Stomach (tissue), 9 donors: Measurements from ENCODE around the gene UCK2. TPM values are rescaled to one million over a fixed set of nuclear protein-coding genes. Genes with fewer than 3 reads are reported as not detected.

Experiments used
- DNase-seq, 2 donors: peaks; one replicate each; pipeline versions ENCODE4 v3.0.0 to v3.0.0-alpha.2; 2013 to 2019
- H3K27ac ChIP-seq, 5 donors: fragments of 200-600 bp in 4 of 5; sonication (generic) in 4 of 5; one replicate each; pipeline ENCODE4 v1.5.1; 2013 to 2019; ENCODE audit warnings: mild to moderate bottlenecking in 1 of 5, moderate library complexity in 1 of 5
- H3K27me3 ChIP-seq, 3 donors: fragments of 200-600 bp; sonication (generic); one replicate each; pipeline ENCODE4 v1.5.1; 2017 to 2019; ENCODE audit warnings: mixed run types in 1 of 3
- H3K36me3 ChIP-seq, 4 donors: fragments of 200-600 bp; sonication (generic); 1 replicate in 3 of 4; 2 replicates in 1 of 4; pipeline ENCODE4 v1.5.1; 2016 to 2019
- H3K4me1 ChIP-seq, 4 donors: fragments of 200-600 bp; sonication (generic); one replicate each; pipeline ENCODE4 v1.5.1; 2016 to 2019
- H3K4me3 ChIP-seq, 4 donors: fragments of 200-600 bp; sonication (generic) in 3 of 4; one replicate each; pipeline ENCODE4 v1.5.1; 2016 to 2019; ENCODE audit warnings: mild to moderate bottlenecking in 1 of 4
- H3K9me3 ChIP-seq, 4 donors: fragments of 200-600 bp; sonication (generic); one replicate each; pipeline ENCODE4 v1.5.1; 2016 to 2019
- CTCF ChIP-seq, 7 experiments: fragments of 450-650 bp in 4 of 7; fragments of 200-600 bp in 3 of 7; sonication (generic) in 3 of 7; IDR thresholded peaks; one replicate each; pipeline ENCODE4 v1.5.1; 2016 to 2019; ENCODE audit warnings: antibody characterized with exemption in 7 of 7, control low read depth in 2 of 7, mild to moderate bottlenecking in 1 of 7
- EP300 ChIP-seq: sonication (generic); formaldehyde crosslinking; IDR thresholded peaks from one replicate; pipeline ENCODE4 v1.6.1; 2017; ENCODE audit warnings: antibody characterized with exemption
- POLR2A ChIP-seq, 4 donors: fragments of 450-650 bp; IDR thresholded peaks; one replicate each; pipeline ENCODE4 v1.6.1; 2016; ENCODE audit warnings: antibody characterized with exemption in 4 of 4, control low read depth in 2 of 4, mild to moderate bottlenecking in 1 of 4, moderate library complexity in 1 of 4
- POLR2AphosphoS5 ChIP-seq, 3 donors: sonication (generic); formaldehyde crosslinking; IDR thresholded peaks; one replicate each; pipeline ENCODE4 v1.6.1; 2016; ENCODE audit warnings: antibody characterized with exemption in 3 of 3
- WGBS, 5 donors: extraction: QIAGEN DNeasy Blood & Tissue Kit in 3 of 5; methylation state at CpG; one replicate each; pipeline versions ENCODE4 v1.1.5 to v1.1.7; 2013 to 2018; 5-methylcytosine and 5-hydroxymethylcytosine counted together
- intact Hi-C: fragments of 100-400 bp; cut with DNase I; formaldehyde crosslinking; loops from one replicate; pipeline ENCODE4 v1.15.1; 2023; ENCODE audit warnings: low total_unique reads
- polyA plus RNA-seq, 3 donors: library from polyadenylated mRNA; stranded (reverse); fragments of 200-250 nt; gene quantifications; one replicate each; pipeline ENCODE4 v1.2.3, GENCODE V29; 2013
- total RNA-seq, 5 donors: library from RNA; depleted of rRNA; stranded (reverse); fragments of >200 nt; gene quantifications; one replicate each; pipeline versions ENCODE4 v1.1.0 to v1.2.3, GENCODE V29; 2014 to 2016
- donor health status: healthy with polysubstance abuse.
- donor health status: Bipolar disorder and iron deficiency.
- donor health status: healthy.

The UCK2 gene
- total and polyA plus RNA-seq, 8 donors, result 12.3 to 72.8 (median 30.3) TPM

DNA sequence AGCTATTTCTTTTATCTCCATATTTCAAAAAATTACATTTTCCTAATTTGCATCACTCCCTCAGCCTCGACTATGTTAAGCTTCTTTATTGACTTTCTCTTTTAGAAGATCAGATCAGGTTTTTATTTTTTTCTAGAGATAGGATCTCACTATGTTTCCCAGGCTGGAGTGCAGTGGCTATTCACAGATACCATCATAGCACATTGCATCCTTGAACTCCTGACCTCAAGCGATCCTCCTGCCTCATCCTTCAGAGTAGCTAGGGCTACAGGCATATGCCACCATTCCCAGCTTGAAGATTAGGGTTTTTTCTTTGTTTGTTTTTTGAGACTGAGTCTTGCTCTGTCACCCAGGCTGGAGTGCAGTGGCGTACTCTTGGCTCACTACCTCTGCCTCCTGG is 20.1 kb downstream of the UCK2 start:
- WGBS, 5 donors, result 79 to 89% (median 83%) methylated on average over 3 of the region's 3 CpGs
- H3K9me3 ChIP-seq, result no peaks in the 10 kb centered on the region
- intact Hi-C loops, result no loop called here
- H3K4me3 ChIP-seq, result no peak overlapping the region
- no peak for TF ChIP-seq EP300
- H3K36me3 ChIP-seq, result no peaks in the 10 kb centered on the region
- no peak overlapping the region for H3K27ac ChIP-seq
- peaks cover 0 to 62% (median 24%) of the 10 kb centered on the region in 4 donors for H3K4me1 ChIP-seq
- no peak for DNase-seq
- no peaks in the 10 kb centered on the region for H3K27me3 ChIP-seq

DNA sequence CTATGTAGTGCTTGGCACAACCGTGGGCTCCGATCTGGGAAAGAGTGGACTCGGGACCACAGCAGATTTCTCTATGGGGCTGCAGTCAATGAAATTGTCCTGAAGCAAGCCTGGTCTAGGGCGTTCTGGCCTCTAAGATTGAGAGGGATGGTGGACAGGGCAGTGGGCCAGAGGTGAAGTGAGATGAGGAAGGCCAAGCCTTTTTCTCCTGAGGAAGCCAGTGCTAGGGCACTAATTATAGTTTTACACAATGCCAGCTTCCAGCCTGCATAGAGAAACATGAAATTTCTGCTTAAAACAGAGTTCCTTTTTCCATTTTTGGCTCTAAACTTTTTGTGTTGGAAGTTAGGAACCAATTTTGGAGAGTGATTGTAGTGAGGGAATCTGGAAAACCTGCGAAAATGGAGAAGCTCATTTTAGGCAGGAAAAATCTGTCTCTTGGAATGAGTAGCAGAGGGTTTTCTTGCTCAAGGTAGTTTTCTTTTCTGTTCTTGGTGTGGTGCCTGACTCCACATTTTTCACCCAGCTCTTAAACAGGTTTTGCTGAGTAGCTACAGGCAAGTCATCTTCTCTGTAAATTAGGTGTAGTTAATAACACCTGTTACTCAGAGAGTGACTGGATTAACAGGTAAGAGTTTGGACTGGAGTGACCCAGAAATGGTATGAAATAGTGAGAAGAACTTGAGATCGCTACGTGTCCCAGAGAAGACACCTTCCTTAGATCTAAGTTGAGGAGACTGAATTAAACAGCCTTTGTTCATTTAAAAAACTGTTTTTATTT is 22.1 kb downstream of the UCK2 start:
- WGBS, 5 donors, result 78 to 90% (median 84%) methylated on average over 7 of the region's 7 CpGs
- no peak for DNase-seq
- intact Hi-C loops, result no loop called here
- Histone ChIP-seq H3K36me3 (no peaks in the 10 kb centered on the region), H3K27me3 (no peaks in the 10 kb centered on the region), H3K4me1 (peaks cover 0 to 64% (median 15%) of the 10 kb centered on the region in 4 donors), H3K9me3 (no peaks in the 10 kb centered on the region), H3K4me3 (no peak overlapping the region), H3K27ac (no peak overlapping the region)
- no peak for TF ChIP-seq CTCF (IDR thresholded peaks at IDR 0.05)

DNA sequence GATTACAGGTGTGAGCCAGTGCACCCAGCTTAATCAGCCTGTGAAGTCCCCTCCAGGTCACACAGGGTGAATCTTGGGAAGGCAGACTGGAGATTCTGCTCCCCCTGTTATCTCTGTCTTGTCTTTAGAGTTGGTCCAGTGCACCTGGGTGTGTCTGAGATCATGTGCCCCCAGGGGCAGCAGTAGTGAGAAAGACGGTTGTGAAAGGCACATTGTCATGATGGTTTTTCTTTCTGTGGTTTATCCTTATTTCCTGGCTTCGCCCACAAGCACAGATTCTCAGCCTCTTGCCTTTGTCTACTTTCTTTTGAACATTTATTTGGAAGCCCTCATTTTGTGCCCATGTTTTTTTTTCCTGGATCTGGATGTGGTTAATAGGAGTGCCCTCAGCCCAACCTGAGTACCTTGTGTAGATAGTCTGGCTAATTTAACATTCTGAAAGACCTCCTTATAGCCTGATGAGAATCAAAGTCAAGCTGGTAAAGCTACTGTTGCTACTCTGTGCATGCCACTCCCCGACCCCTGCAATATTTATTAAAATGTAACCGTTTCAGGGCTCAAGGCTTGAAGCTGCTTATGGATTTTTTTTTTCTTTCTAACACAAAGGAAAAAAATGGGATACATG is 23.7 kb downstream of the UCK2 start:
- Histone ChIP-seq H3K4me3 (no peak overlapping the region), H3K27ac (no peak overlapping the region), H3K36me3 (no peaks in the 10 kb centered on the region), H3K9me3 (no peaks in the 10 kb centered on the region), H3K4me1 (peaks cover 0 to 63% (median 11%) of the 10 kb centered on the region in 4 donors), H3K27me3 (no peaks in the 10 kb centered on the region)
- intact Hi-C loops, result no loop called here
- DNase-seq, result no peak
- WGBS, 5 donors, result 58 to 72% (median 61%) methylated on average over 4 of the region's 4 CpGs
- TF ChIP-seq POLR2AphosphoS5 (IDR thresholded peaks at IDR 0.05) (no peak), POLR2A (IDR thresholded peaks at IDR 0.05) (no peak), CTCF (IDR thresholded peaks at IDR 0.05) (no peak), EP300 (no peak)

DNA sequence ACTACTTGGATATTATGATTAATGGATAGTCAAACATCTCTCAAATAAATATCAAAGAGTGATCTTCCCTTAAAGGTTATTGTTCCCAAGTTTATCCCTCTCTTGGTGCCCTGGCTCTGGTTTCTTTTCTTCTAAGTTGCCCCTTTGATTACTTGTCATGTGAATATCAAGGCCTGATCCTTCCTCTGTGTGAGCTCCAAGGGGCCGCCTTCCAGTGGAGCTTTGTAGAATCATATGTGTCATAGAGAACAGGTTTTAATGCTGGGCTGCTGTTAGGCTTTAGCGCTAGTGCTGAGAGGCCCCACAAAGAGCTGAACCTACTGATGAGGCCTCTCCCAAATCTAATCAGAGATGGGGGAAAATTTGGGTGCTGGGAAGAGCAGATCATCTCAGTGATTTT is 25.5 kb downstream of the UCK2 start:
- TF ChIP-seq POLR2A (IDR thresholded peaks at IDR 0.05), result no peak
- no peak for DNase-seq
- no peak overlapping the region for H3K4me3 ChIP-seq

GRCh38 chr1:165853528-165854075 is 26.2 kb downstream of the UCK2 start:
- H3K36me3 ChIP-seq, result no peaks in the 10 kb centered on the region
- no peaks in the 10 kb centered on the region for H3K27me3 ChIP-seq
- intact Hi-C loops, result no loop called here
- TF ChIP-seq EP300 (no peak), POLR2A (IDR thresholded peaks at IDR 0.05) (no peak)
- no peak for DNase-seq
- no peaks in the 10 kb centered on the region for H3K9me3 ChIP-seq
- 85 to 96% (median 87%) methylated on average over 2 of the region's 2 CpGs for WGBS, 5 donors
- H3K4me3 ChIP-seq, result no peak overlapping the region
- H3K4me1 ChIP-seq, result peaks cover 15 to 80% (median 24%) of the 10 kb centered on the region in 4 donors
- peak overlapping the region in 1 of 5 donors; percentile 30 for H3K27ac ChIP-seq

More for the DNA sequence above, 25.5 kb downstream of the UCK2 start:
- Histone ChIP-seq H3K36me3 (no peaks in the 10 kb centered on the region), H3K27me3 (no peaks in the 10 kb centered on the region), H3K4me1 (peaks cover 14 to 73% (median 19%) of the 10 kb centered on the region in 4 donors), H3K27ac (no peak overlapping the region), H3K9me3 (no peaks in the 10 kb centered on the region)
- intact Hi-C loops, result no loop called here
- WGBS, 5 donors, result 87 to 95% (median 91%) methylated on average over 2 of the region's 2 CpGs
